Keratinocyte (primary cell): ENCODE results near the gene PKNOX2. TPM values are rescaled to one million over a fixed set of nuclear protein-coding genes. Genes with fewer than 3 reads are reported as not detected.

Experiments
- DNase-seq: peaks from one replicate; pipeline ENCODE4 v3.0.0-alpha.2; 2011; ENCODE audit warnings: low read depth, missing footprints, low spot score
- FAIRE-seq: peaks from 2 replicates; lab custom pipeline; 2011; peaks lifted over from hg19 to GRCh38; lab: Jason Lieb, UNC
- H2AFZ ChIP-seq: 2 replicates; pipeline ENCODE4 v1.6.0; 2012; ENCODE audit warnings: low read length, control low read depth, inconsistent platforms; ENCODE audit not compliant: control insufficient read depth
- H3K27ac ChIP-seq: 2 replicates; pipeline ENCODE4 v1.5.1; 2011; ENCODE audit warnings: low read length; ENCODE audit not compliant: control insufficient read depth, insufficient read depth
- H3K27me3 ChIP-seq: 3 replicates; pipeline ENCODE4 v1.6.0; 2011; ENCODE audit warnings: low read length; ENCODE audit not compliant: control insufficient read depth, insufficient read depth; ENCODE audit errors: extremely low read depth
- H3K36me3 ChIP-seq, 2 experiments: 2 replicates in 1 of 2; 3 replicates in 1 of 2; pipeline ENCODE4 v1.5.1; 2011; ENCODE audit warnings: low read length in 2 of 2, mild to moderate bottlenecking in 1 of 2; ENCODE audit not compliant: control insufficient read depth in 2 of 2, insufficient read depth in 2 of 2; ENCODE audit errors: extremely low read depth in 1 of 2
- H3K4me1 ChIP-seq: 3 replicates; pipeline ENCODE4 v1.5.1; 2011; ENCODE audit warnings: low read length; ENCODE audit not compliant: control insufficient read depth, insufficient read depth; ENCODE audit errors: extremely low read depth
- H3K4me2 ChIP-seq: 3 replicates; pipeline ENCODE4 v1.6.0; 2011; ENCODE audit warnings: low read depth, low read length; ENCODE audit not compliant: control insufficient read depth, insufficient read depth; ENCODE audit errors: extremely low read depth
- H3K4me3 ChIP-seq, 3 experiments: fragments of 200-600 bp in 1 of 3; sonication (generic) in 1 of 3; 2 replicates in 2 of 3; 3 replicates in 1 of 3; pipeline ENCODE4 v1.5.1; 2011 to 2016; ENCODE audit warnings: low read length in 3 of 3, mild to moderate bottlenecking in 3 of 3, control low read depth in 2 of 3, inconsistent platforms in 1 of 3, low read depth in 1 of 3, mixed read lengths in 1 of 3, mixed run types in 1 of 3, moderate library complexity in 1 of 3; ENCODE audit not compliant: control insufficient read depth in 2 of 3, insufficient read depth in 2 of 3; ENCODE audit errors: extremely low read depth in 1 of 3
- H3K79me2 ChIP-seq: 2 replicates; pipeline ENCODE4 v1.6.0; 2012; ENCODE audit warnings: low read length; ENCODE audit not compliant: control insufficient read depth, insufficient read depth
- H3K9ac ChIP-seq: 3 replicates; pipeline ENCODE4 v1.6.0; 2011; ENCODE audit warnings: low read length; ENCODE audit not compliant: control insufficient read depth, insufficient read depth; ENCODE audit errors: extremely low read depth
- H3K9me1 ChIP-seq: 3 replicates; pipeline ENCODE4 v1.6.0; 2011; ENCODE audit warnings: low read length; ENCODE audit not compliant: control insufficient read depth, insufficient read depth; ENCODE audit errors: extremely low read depth
- H3K9me3 ChIP-seq: 2 replicates; pipeline ENCODE4 v1.5.1; 2012; ENCODE audit warnings: low read depth, low read length; ENCODE audit not compliant: control insufficient read depth
- H4K20me1 ChIP-seq: 3 replicates; pipeline ENCODE4 v1.6.0; 2011; ENCODE audit warnings: low read length; ENCODE audit not compliant: control insufficient read depth, insufficient read depth; ENCODE audit errors: extremely low read depth
- CTCF ChIP-seq, 3 experiments: IDR thresholded peaks in 1 of 3; conservative IDR thresholded peaks in 1 of 3; optimal IDR thresholded peaks in 1 of 3; 2 replicates in 2 of 3; 3 replicates in 1 of 3; pipeline versions ENCODE3 to v1.5.1; 2011; ENCODE audit warnings: low read length in 3 of 3, mild to moderate bottlenecking in 3 of 3, moderate library complexity in 2 of 3, control low read depth in 1 of 3, inconsistent platforms in 1 of 3; ENCODE audit not compliant: insufficient read depth in 2 of 3; ENCODE audit errors: extremely low read depth in 1 of 3
- EZH2 ChIP-seq: IDR thresholded peaks from one replicate; pipeline ENCODE4 v1.6.1; 2012; ENCODE audit warnings: inconsistent platforms, mild to moderate bottlenecking, low read length, moderate library complexity
- dilution Hi-C: fragments of 300-500 bp; cut with MboI; formaldehyde crosslinking; loops from one replicate; pipeline ENCODE4 v1.7.0; 2020; ENCODE audit warnings: low sequenced_read_pairs; ENCODE audit not compliant: extremely low pct_ligation_motif_present
- polyA plus RNA-seq, 5 experiments: library from polyadenylated mRNA; depleted of rRNA in 3 of 5; stranded (reverse) in 3 of 5; stranded (forward) in 1 of 5; unstranded in 1 of 5; fragments of >200 nt; gene quantifications; 1 replicate in 1 of 5; 2 replicates in 3 of 5; 3 replicates in 1 of 5; pipeline versions ENCODE4 v1.2.1 to v1.2.3, GENCODE V29; 2011 to 2012; ENCODE audit warnings: missing spikeins in 2 of 5, low read depth in 1 of 5, low replicate concordance in 1 of 5

Gene PKNOX2
- polyA plus RNA-seq, 1 donor (not counting 4 experiments of a cell fraction or from before 2014, with no cell fraction given) = 0.05 TPM

GRCh38 chr11:125426818-125427528 lies 262.4 kb downstream of the PKNOX2 start:
- Histone ChIP-seq H3K9ac (no peak overlapping the region), H3K79me2 (no peaks in the 10 kb centered on the region), H3K4me2 (no peak overlapping the region), H4K20me1 (no peaks in the 10 kb centered on the region), H3K9me1 (no peaks in the 10 kb centered on the region), H2AFZ (no peak overlapping the region), H3K4me3 (no peak overlapping the region), H3K4me1 (no peaks in the 10 kb centered on the region), H3K27me3 (peaks cover 3% of the 10 kb centered on the region), H3K9me3 (no peaks in the 10 kb centered on the region), H3K36me3 (no peaks in the 10 kb centered on the region), H3K27ac (no peak overlapping the region)
- TF ChIP-seq EZH2 (no peak), CTCF (optimal IDR thresholded peaks at IDR 0.05 in 1 of 3, IDR thresholded peaks at IDR 0.05 in 1 of 3, conservative IDR thresholded peaks at IDR 0.05 in 1 of 3; ENCODE audit: extremely low read depth in 1 of 3, insufficient read depth in 2 of 3, low read length in 3 of 3) (no peak)
- DNase-seq = no peak
- dilution Hi-C loops = no loop called here
- FAIRE-seq = no peak

- Histone ChIP-seq H2AFZ (no peak overlapping the region), H3K4me3 (no peak overlapping the region), H3K79me2 (no peaks in the 10 kb centered on the region), H3K27ac (no peak overlapping the region), H3K9me1 (no peaks in the 10 kb centered on the region), H3K9me3 (no peaks in the 10 kb centered on the region), H3K4me2 (no peak overlapping the region), H3K9ac (no peak overlapping the region), H3K4me1 (peaks cover 4% of the 10 kb centered on the region), H3K27me3 (peaks cover 3% of the 10 kb centered on the region), H4K20me1 (no peaks in the 10 kb centered on the region), H3K36me3 (no peaks in the 10 kb centered on the region)
- DNase-seq = no peak
- FAIRE-seq = no peak
- dilution Hi-C loops = no loop called here
- peak; percentile 31 to 66 (median 35) for TF ChIP-seq CTCF (optimal IDR thresholded peaks at IDR 0.05 in 1 of 3, IDR thresholded peaks at IDR 0.05 in 1 of 3, conservative IDR thresholded peaks at IDR 0.05 in 1 of 3; ENCODE audit: extremely low read depth in 1 of 3, insufficient read depth in 2 of 3, low read length in 3 of 3)
- no peak for TF ChIP-seq EZH2
Measured at GRCh38 chr11:125428486-125429173, 264.1 kb downstream of the PKNOX2 start.
